GM23338 (cell line): ENCODE data around the gene TFDP1. TPM values are rescaled to one million over a fixed set of nuclear protein-coding genes. Genes with fewer than 3 reads are reported as not detected.

Source experiments
- CTCF ChIP-seq, 2 experiments: fragments of 200-600 bp in 1 of 2; sonication (generic) in 1 of 2; conservative IDR thresholded peaks; 2 replicates each; pipeline versions ENCODE4 v1.5.1 to v1.6.1; 2016 to 2017; ENCODE audit warnings: antibody characterized with exemption in 2 of 2, low read depth in 2 of 2, mild to moderate bottlenecking in 2 of 2, moderate library complexity in 1 of 2
- ETS1 ChIP-seq: IDR thresholded peaks from 2 replicates; pipeline ENCODE4 v1.6.1; 2016; ENCODE audit warnings: antibody characterized with exemption
- EZH2 ChIP-seq: fragments of 200-600 bp; sonication (generic); IDR thresholded peaks from one replicate; pipeline ENCODE4 v1.8.0; 2017; ENCODE audit warnings: antibody characterized with exemption, mild to moderate bottlenecking, low read depth; ENCODE audit not compliant: unreplicated experiment
- EZH2phosphoT487 ChIP-seq: fragments of 200-600 bp; sonication (generic); IDR thresholded peaks from one replicate; pipeline ENCODE4 v1.8.1; 2018; ENCODE audit warnings: antibody characterized with exemption; ENCODE audit not compliant: unreplicated experiment
- JUNB ChIP-seq: IDR thresholded peaks from one replicate; pipeline ENCODE4 v1.6.1; 2016; ENCODE audit warnings: antibody characterized with exemption; ENCODE audit not compliant: unreplicated experiment
- NANOG ChIP-seq: IDR thresholded peaks from 2 replicates; pipeline ENCODE4 v1.6.1; 2016; ENCODE audit warnings: antibody characterized with exemption, borderline replicate concordance
- REST ChIP-seq: IDR thresholded peaks from one replicate; pipeline ENCODE4 v1.6.1; 2018; ENCODE audit warnings: antibody characterized with exemption; ENCODE audit not compliant: unreplicated experiment
- ZNF331 ChIP-seq: fragments of 250-450 bp; sonication (Bioruptor Pico); IDR thresholded peaks from 2 replicates; pipeline ENCODE4 v1.5.0; 2020; ENCODE audit warnings: low read depth, mild to moderate bottlenecking, moderate library complexity
- ZNF462 ChIP-seq: fragments of 250-450 bp; sonication (Bioruptor Pico); IDR thresholded peaks from 2 replicates; pipeline ENCODE4 v1.5.0; 2020; ENCODE audit warnings: mild to moderate bottlenecking, moderate library complexity
- polyA plus RNA-seq: library from polyadenylated mRNA; unstranded; fragments of >200 nt; fragmentation: Nextera tagmentation; extraction: Ambion mirVana; gene quantifications from 2 replicates; pipeline ENCODE4 v1.2.1, GENCODE V29; 2016
- total RNA-seq: library from RNA; depleted of rRNA; stranded (reverse); fragments of >200 nt; shearing (Covaris generic); gene quantifications from 2 replicates; pipeline ENCODE4 v1.2.3, GENCODE V29; 2014

The TFDP1 gene
- total and polyA plus RNA-seq, 2 experiments from 2014 or later, result 42.9 to 80.0 TPM

- TF ChIP-seq ZNF462 (CRISPR knock-in tag), result no peak
- TF ChIP-seq ZNF331 (CRISPR knock-in tag), result no peak
- TF ChIP-seq EZH2phosphoT487, result no peak
- no peak for TF ChIP-seq EZH2
- no peak for TF ChIP-seq REST
- no peak for TF ChIP-seq ETS1
- TF ChIP-seq NANOG, result no peak
- no peak for TF ChIP-seq CTCF (conservative IDR thresholded peaks at IDR 0.05; ENCODE audit: low read depth in 2 of 2)
- TF ChIP-seq JUNB, result no peak
Measured at GRCh38 chr13:113585896-113586295, 1.3 kb downstream of the TFDP1 start (continued).
